Activated CD4-positive, alpha-beta T cell treated with anti-CD3 and anti-CD28 coated beads for 36 hours (primary cell): Measurements from ENCODE around the gene TFAP2B. TPM values are rescaled to one million over a fixed set of nuclear protein-coding genes. Genes with fewer than 3 reads are reported as not detected.

Experiments
- ATAC-seq: fragments of 200-7000 bp; cut with Tn5 transposase; one replicate; pipeline ENCODE4 v1.10.0; 2021; ENCODE audit warnings: mild to moderate bottlenecking, moderate library complexity
- CTCF ChIA-PET: fragments of 350-600 bp; sonication (Branson Sonifier 250); formaldehyde crosslinking; loops from one replicate; lab custom pipeline; 2021; ENCODE audit warnings: antibody characterized with exemption; lab: Charles Lee
- POLR2A ChIA-PET: fragments of 350-600 bp; sonication (Branson Sonifier 250); formaldehyde crosslinking; loops from one replicate; lab custom pipeline; 2021; ENCODE audit warnings: antibody characterized with exemption, inconsistent platforms; lab: Charles Lee
- DNase-seq: peaks from one replicate; pipeline ENCODE4 v3.0.0-alpha.2; 2020
- H3K27ac Mint-ChIP-seq: one replicate; pipeline ENCODE4 v1.8.0; 2021; ENCODE audit warnings: mixed read lengths
- H3K27me3 Mint-ChIP-seq: one replicate; pipeline ENCODE4 v1.8.0; 2021; ENCODE audit warnings: mixed read lengths
- H3K36me3 Mint-ChIP-seq: one replicate; pipeline ENCODE4 v1.8.0; 2021; ENCODE audit warnings: low read depth, mixed read lengths
- H3K4me1 Mint-ChIP-seq: one replicate; pipeline ENCODE4 v1.8.0; 2021; ENCODE audit warnings: mixed read lengths
- H3K4me3 Mint-ChIP-seq: one replicate; pipeline ENCODE4 v1.8.0; 2021; ENCODE audit warnings: mild to moderate bottlenecking, moderate library complexity, mixed read lengths
- H3K9me3 Mint-ChIP-seq: one replicate; pipeline ENCODE4 v1.8.0; 2021; ENCODE audit warnings: low read depth, mixed read lengths
- intact Hi-C, 2 experiments: fragments of 100-400 bp; cut with DNase I in 1 of 2; cut with micrococcal nuclease in 1 of 2; formaldehyde crosslinking; loops; one replicate each; pipeline versions ENCODE4 v1.14.2 to v1.15.1; 2022 to 2024; cut with DNase I, micrococcal nuclease
- total RNA-seq, 2 experiments: library from RNA; stranded (reverse); gene quantifications; one replicate each; pipeline ENCODE4 v1.2.3, GENCODE V29; 2021

Gene TFAP2B
- total RNA-seq = not detected

- ChIA-PET CTCF (interaction anchor here (0.6 to 0.7 kb wide), 2 partner anchors 11 to 1204 kb away, joined by 3 read pairs; no protein-coding TSS in a partner anchor), POLR2A (no interaction called here)
- Mint-ChIP-seq H3K9me3 (no peaks in the 10 kb centered on the region), H3K36me3 (no peaks in the 10 kb centered on the region), H3K27me3 (peaks cover 75% of the 10 kb centered on the region), H3K4me1 (peaks cover 14% of the 10 kb centered on the region), H3K27ac (no peak within 1 kb of the TSS), H3K4me3 (no peak within 1 kb of the TSS)
- DNase-seq (no peak), ATAC-seq (no peak)
- intact Hi-C loops = loop anchor here (5.0 to 10.0 kb wide), 2 partner anchors 534 to 936 kb away; no protein-coding TSS in a partner anchor
Measured at GRCh38 chr6:50818673-50819072, at the start of gene TFAP2B. Gene TFAP2B, plus strand, starts transcription at chr6:50818871. Its CDS starts 21 bp downstream, at chr6:50818892.

GRCh38 chr6:50778696-50779095 lies 40.0 kb upstream of the TFAP2B start:
- Mint-ChIP-seq H3K27me3 (no peaks in the 10 kb centered on the region), H3K27ac (no peak overlapping the region), H3K36me3 (no peaks in the 10 kb centered on the region), H3K4me1 (no peaks in the 10 kb centered on the region), H3K4me3 (no peak overlapping the region), H3K9me3 (peaks cover 2% of the 10 kb centered on the region)
- no peak for DNase-seq
- CTCF ChIA-PET = interaction anchor here (0.8 kb wide), 1 partner anchor 39 kb away, joined by 4 read pairs; no protein-coding TSS in a partner anchor
- POLR2A ChIA-PET = no interaction called here
- ATAC-seq = no peak
- intact Hi-C loops = no loop called here

DNA sequence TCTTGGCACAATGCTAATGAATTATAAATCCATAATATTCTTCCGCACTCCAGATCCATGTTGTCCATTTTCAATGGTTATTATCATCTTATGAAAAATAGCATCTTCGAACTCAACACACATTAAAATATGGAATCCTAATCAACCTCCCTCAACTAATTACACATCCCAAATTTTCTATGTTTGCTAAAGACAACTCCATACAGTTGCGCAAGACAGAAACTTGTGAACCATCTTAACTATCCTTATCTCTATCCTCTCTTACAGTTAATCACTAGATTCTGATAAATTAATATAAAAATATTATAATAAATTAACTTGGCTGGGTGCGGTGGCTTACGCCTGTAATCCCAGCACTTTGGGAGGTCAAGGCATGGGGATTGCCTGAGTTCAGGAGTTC lies 38.3 kb upstream of the TFAP2B start:
- ChIA-PET POLR2A (interaction anchor here (0.7 kb wide), 1 partner anchor 21 kb away, joined by 3 read pairs; no protein-coding TSS in a partner anchor), CTCF (interaction anchor here (0.6 kb wide), 1 partner anchor 1222 kb away, joined by 3 read pairs; no protein-coding TSS in a partner anchor)
- H3K9me3 Mint-ChIP-seq = peaks cover 2% of the 10 kb centered on the region
- no peak overlapping the region for H3K4me3 Mint-ChIP-seq
- DNase-seq (no peak), ATAC-seq (no peak)
- no peaks in the 10 kb centered on the region for H3K36me3 Mint-ChIP-seq
- no peaks in the 10 kb centered on the region for H3K27me3 Mint-ChIP-seq
- no peaks in the 10 kb centered on the region for H3K4me1 Mint-ChIP-seq
- no peak overlapping the region for H3K27ac Mint-ChIP-seq
- intact Hi-C loops = no loop called here

DNA sequence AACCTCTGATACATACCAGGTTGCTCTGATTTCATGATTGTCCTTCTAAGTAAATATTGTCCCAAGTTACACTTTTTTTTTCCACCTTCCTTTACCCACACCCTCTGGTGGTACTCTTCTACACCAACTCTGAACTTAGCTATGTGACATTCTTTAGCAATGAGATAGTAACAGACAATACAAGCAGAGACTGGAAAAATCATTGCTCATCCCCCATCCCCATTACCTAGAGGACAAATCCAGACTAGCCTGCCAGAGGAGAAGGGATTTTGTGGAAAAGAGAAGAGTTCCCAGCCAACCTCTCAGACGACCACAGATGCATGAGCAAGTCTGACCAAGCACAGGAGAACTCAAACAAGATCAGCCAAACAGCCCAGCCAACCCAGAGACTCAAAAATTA lies 32.8 kb upstream of the TFAP2B start:
- H3K4me1 Mint-ChIP-seq = no peaks in the 10 kb centered on the region
- no peaks in the 10 kb centered on the region for H3K36me3 Mint-ChIP-seq
- ChIA-PET CTCF (no interaction called here), POLR2A (no interaction called here)
- H3K27ac Mint-ChIP-seq = no peak overlapping the region
- DNase-seq (no peak), ATAC-seq (no peak)
- intact Hi-C loops = no loop called here
- peaks cover 3% of the 10 kb centered on the region for H3K27me3 Mint-ChIP-seq
- H3K9me3 Mint-ChIP-seq = peaks cover 2% of the 10 kb centered on the region
- H3K4me3 Mint-ChIP-seq = no peak overlapping the region

DNA sequence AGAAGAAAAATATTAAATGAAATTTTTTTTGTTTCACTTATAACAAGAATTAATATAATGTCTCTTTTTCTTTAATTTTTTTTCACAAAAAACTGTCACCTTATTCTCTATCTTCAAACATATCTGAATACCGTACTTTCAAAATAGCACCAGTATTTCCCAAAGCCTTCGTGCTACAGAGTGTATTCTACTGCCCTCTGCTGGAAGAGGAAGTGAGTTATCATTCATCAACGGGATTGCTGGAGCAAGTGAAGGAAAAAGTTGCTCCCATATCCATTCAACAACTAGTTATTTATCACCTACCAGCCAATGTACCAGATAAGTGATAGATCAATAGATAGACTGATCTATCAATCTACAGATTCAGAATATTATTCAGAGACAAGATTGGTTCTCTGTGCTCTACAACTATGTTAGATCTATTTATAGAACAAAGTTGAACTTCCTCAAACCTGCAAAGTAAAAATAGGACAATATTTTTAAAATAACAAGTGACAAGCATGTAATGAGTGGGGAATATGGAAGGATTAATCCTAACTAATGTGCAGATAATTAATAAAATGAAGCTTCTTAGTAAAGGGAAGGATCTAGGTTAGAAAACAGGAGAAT lies 26.7 kb upstream of the TFAP2B start:
- POLR2A ChIA-PET = no interaction called here
- Mint-ChIP-seq H3K9me3 (no peaks in the 10 kb centered on the region), H3K36me3 (no peaks in the 10 kb centered on the region), H3K27me3 (peaks cover 12% of the 10 kb centered on the region), H3K4me3 (no peak overlapping the region), H3K27ac (no peak overlapping the region), H3K4me1 (no peaks in the 10 kb centered on the region)
- no peak for DNase-seq
- CTCF ChIA-PET = no interaction called here
- intact Hi-C loops = loop anchor here (1.0 to 5.0 kb wide), 3 partner anchors 135 to 665 kb away; no protein-coding TSS in a partner anchor
- ATAC-seq = no peak

DNA sequence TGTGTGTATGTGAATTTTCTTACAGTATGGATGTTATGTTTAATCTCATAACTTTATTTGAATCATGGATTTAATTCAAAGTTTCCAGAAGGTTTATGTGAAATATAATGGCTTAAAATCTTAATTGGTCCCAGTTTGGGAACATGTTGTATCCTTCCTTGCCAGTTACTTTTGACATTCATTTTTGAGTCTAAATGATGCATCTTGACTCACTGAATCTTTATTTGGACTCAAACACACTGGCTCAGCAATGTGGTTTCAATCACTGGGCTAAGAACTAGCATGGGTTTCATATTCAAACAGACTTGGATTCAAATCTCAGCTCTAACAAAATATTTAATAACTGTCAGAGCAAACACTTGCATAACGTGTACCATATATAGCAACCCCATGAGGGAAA lies 25.9 kb upstream of the TFAP2B start:
- H3K9me3 Mint-ChIP-seq = no peaks in the 10 kb centered on the region
- ATAC-seq = no peak
- ChIA-PET CTCF (no interaction called here), POLR2A (no interaction called here)
- no peaks in the 10 kb centered on the region for H3K36me3 Mint-ChIP-seq
- H3K4me3 Mint-ChIP-seq = no peak overlapping the region
- H3K27me3 Mint-ChIP-seq = peaks cover 9% of the 10 kb centered on the region
- H3K4me1 Mint-ChIP-seq = no peaks in the 10 kb centered on the region
- intact Hi-C loops = loop anchor here (1.0 to 5.0 kb wide), 3 partner anchors 135 to 665 kb away; no protein-coding TSS in a partner anchor
- DNase-seq = no peak
- no peak overlapping the region for H3K27ac Mint-ChIP-seq

DNA sequence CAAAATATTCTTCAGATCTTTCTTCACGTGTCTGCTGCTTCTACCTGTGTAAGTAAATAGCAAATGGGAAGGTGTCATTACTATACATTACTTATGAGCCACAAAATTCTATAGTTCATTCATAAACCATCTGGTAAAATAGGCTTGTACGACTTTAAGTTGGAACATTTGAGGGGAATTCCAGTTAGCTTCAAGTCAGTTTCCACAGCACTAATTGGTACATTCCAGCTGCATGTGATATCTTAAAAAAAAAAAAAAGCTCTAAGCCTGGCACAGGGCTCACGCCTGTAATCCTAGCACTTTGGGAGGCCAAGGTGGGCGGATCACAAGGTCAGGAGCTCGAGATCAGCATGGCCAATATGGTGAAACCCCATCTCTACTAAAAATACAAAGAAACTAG lies 23.1 kb upstream of the TFAP2B start:
- CTCF ChIA-PET = interaction anchor here (0.6 to 1.4 kb wide), 2 partner anchors 667 to 1223 kb away, joined by 3 to 5 read pairs; no protein-coding TSS in a partner anchor
- no peaks in the 10 kb centered on the region for H3K4me1 Mint-ChIP-seq
- ATAC-seq = no peak
- intact Hi-C loops = no loop called here
- H3K4me3 Mint-ChIP-seq = no peak overlapping the region
- no peaks in the 10 kb centered on the region for H3K9me3 Mint-ChIP-seq
- peaks cover 9% of the 10 kb centered on the region for H3K27me3 Mint-ChIP-seq
- H3K36me3 Mint-ChIP-seq = no peaks in the 10 kb centered on the region
- no peak overlapping the region for H3K27ac Mint-ChIP-seq
- no peak for DNase-seq
- POLR2A ChIA-PET = no interaction called here

GRCh38 chr6:50804283-50804682 lies 14.4 kb upstream of the TFAP2B start:
- H3K27me3 Mint-ChIP-seq = no peaks in the 10 kb centered on the region
- H3K4me1 Mint-ChIP-seq = no peaks in the 10 kb centered on the region
- no peak overlapping the region for H3K27ac Mint-ChIP-seq
- DNase-seq = no peak
- peaks cover 2% of the 10 kb centered on the region for H3K9me3 Mint-ChIP-seq
- intact Hi-C loops = no loop called here
- H3K36me3 Mint-ChIP-seq = no peaks in the 10 kb centered on the region
- no peak overlapping the region for H3K4me3 Mint-ChIP-seq
- no peak for ATAC-seq
- ChIA-PET CTCF (no interaction called here), POLR2A (no interaction called here)

- H3K27ac Mint-ChIP-seq = no peak overlapping the region
- no peak for ATAC-seq
- H3K4me1 Mint-ChIP-seq = no peaks in the 10 kb centered on the region
- H3K9me3 Mint-ChIP-seq = peaks cover 2% of the 10 kb centered on the region
- no peak for DNase-seq
- ChIA-PET CTCF (no interaction called here), POLR2A (no interaction called here)
- no peak overlapping the region for H3K4me3 Mint-ChIP-seq
- no peaks in the 10 kb centered on the region for H3K36me3 Mint-ChIP-seq
- intact Hi-C loops = no loop called here
- no peaks in the 10 kb centered on the region for H3K27me3 Mint-ChIP-seq
Measured at GRCh38 chr6:50807035-50807434, 11.6 kb upstream of the TFAP2B start.

DNA sequence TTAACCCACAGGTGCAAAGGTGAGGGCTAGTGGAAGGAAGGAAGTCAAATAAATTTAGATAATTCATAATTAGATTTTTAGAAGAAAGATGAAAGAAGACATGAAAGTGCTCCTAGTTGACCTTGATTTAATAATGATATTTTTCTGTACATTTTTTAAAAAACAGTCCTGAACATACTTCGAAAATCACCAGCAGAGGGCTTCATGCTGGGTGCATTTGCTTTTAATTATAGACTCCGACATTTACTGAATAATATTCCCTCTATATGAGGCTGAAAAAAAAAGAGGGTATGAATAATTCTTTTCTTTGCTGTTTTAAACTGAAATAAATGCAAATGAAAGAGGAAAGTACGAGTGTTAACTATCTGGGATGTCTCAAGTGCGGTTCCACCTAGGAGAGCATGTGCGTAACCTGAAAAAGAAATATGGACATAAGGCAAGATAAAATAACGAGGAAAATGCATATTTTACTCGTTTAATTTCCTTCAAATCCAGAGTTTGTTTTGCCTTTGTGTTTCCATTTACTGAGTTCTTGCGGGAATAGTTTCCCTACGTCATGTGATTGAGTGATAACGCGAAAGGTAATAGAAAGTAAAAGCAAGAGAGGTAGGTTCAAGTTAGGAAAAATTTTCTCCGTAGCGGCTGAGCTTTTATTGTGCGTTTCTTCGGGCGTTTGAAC lies 3.1 kb upstream of the TFAP2B start:
- POLR2A ChIA-PET = no interaction called here
- H3K27me3 Mint-ChIP-seq = peaks cover 50% of the 10 kb centered on the region
- H3K27ac Mint-ChIP-seq = peak overlapping the region; percentile 12
- CTCF ChIA-PET = interaction anchor here (0.7 to 0.8 kb wide), 3 partner anchors 29 to 631 kb away, joined by 3 read pairs; no protein-coding TSS in a partner anchor
- H3K4me3 Mint-ChIP-seq = peak overlapping the region; percentile 65
- H3K9me3 Mint-ChIP-seq = no peaks in the 10 kb centered on the region
- intact Hi-C loops = loop anchor here (1.0 to 10.0 kb wide), 8 partner anchors 535 to 1205 kb away; no protein-coding TSS in a partner anchor
- no peak for DNase-seq
- no peaks in the 10 kb centered on the region for H3K36me3 Mint-ChIP-seq
- ATAC-seq = no peak
- H3K4me1 Mint-ChIP-seq = peaks cover 11% of the 10 kb centered on the region

GRCh38 chr6:50816115-50816675 lies 2.5 kb upstream of the TFAP2B start:
- POLR2A ChIA-PET = no interaction called here
- ATAC-seq (no peak), DNase-seq (peak; percentile 83)
- Mint-ChIP-seq H3K27ac (no peak overlapping the region), H3K4me3 (peak overlapping the region; percentile 65), H3K27me3 (peaks cover 56% of the 10 kb centered on the region), H3K4me1 (peaks cover 13% of the 10 kb centered on the region), H3K9me3 (no peaks in the 10 kb centered on the region), H3K36me3 (no peaks in the 10 kb centered on the region)
- CTCF ChIA-PET = interaction anchor here (0.7 to 0.8 kb wide), 3 partner anchors 28 to 631 kb away, joined by 3 read pairs; no protein-coding TSS in a partner anchor
- intact Hi-C loops = loop anchor here (1.0 to 10.0 kb wide), 7 partner anchors 534 to 1205 kb away; no protein-coding TSS in a partner anchor
